SJSA1 (cell line): ENCODE results near the gene THAP3. TPM values are rescaled to one million over a fixed set of nuclear protein-coding genes. Genes with fewer than 3 reads are reported as not detected.

Source experiments
- DNase-seq, 2 experiments: peaks; one replicate each; pipeline ENCODE4 v3.0.0-alpha.2; 2015 to 2020; ENCODE audit warnings: low spot score in 2 of 2, low read depth in 1 of 2
- H3K27ac ChIP-seq: fragments of 250-450 bp; sonication (Bioruptor Pico); 2 replicates; pipeline ENCODE4 v1.5.1; 2020; ENCODE audit warnings: mild to moderate bottlenecking, moderate library complexity
- H3K27me3 ChIP-seq: fragments of 250-450 bp; sonication (Bioruptor Pico); replicated peaks from 2 replicates; pipeline ENCODE4 v1.5.1; 2020; ENCODE audit warnings: mild to moderate bottlenecking, moderate library complexity
- H3K36me3 ChIP-seq: fragments of 250-450 bp; sonication (Bioruptor Pico); 2 replicates; pipeline ENCODE4 v1.5.1; 2020; ENCODE audit warnings: mild to moderate bottlenecking
- H3K4me1 ChIP-seq: fragments of 250-450 bp; sonication (Bioruptor Pico); replicated peaks from 2 replicates; pipeline ENCODE4 v1.6.1; 2021; ENCODE audit warnings: mild to moderate bottlenecking
- H3K4me3 ChIP-seq: fragments of 250-450 bp; sonication (Bioruptor Pico); 2 replicates; pipeline ENCODE4 v1.5.1; 2020; ENCODE audit warnings: mild to moderate bottlenecking
- H3K9me3 ChIP-seq: fragments of 250-450 bp; sonication (Bioruptor Pico); replicated peaks from 2 replicates; pipeline ENCODE4 v1.5.1; 2020; ENCODE audit warnings: mild to moderate bottlenecking
- total RNA-seq: library from RNA; depleted of rRNA; stranded (reverse); fragments of >200 nt; shearing (Covaris generic); gene quantifications from 2 replicates; pipeline ENCODE4 v1.2.3, GENCODE V29; 2014

THAP3 gene
- total RNA-seq, 1 experiment from 2014 or later = 28.8 TPM

DNA sequence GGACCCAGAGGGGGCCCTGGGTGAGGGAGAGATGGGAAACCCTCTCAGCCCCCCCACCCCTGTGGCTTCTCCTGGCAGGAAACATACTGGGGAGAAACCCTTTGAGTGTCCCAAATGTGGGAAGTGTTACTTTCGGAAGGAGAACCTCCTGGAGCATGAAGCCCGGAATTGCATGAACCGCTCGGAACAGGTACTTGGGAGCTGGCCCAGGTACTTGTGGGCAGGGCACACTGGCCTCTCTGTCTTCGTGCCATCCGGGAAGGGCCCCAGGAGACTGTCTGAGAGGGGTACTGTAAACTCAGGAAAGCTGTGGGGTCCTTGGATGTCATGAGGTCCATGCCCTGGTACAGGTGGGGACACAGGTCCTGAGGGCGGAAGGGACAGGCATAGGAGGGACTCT is 38.8 kb upstream of the THAP3 start:
- no peak for DNase-seq
- Histone ChIP-seq H3K4me1 (peaks cover 11% of the 10 kb centered on the region), H3K27ac (no peak overlapping the region), H3K4me3 (no peak overlapping the region), H3K27me3 (no peaks in the 10 kb centered on the region), H3K36me3 (peaks cover 55% of the 10 kb centered on the region), H3K9me3 (no peaks in the 10 kb centered on the region)

DNA sequence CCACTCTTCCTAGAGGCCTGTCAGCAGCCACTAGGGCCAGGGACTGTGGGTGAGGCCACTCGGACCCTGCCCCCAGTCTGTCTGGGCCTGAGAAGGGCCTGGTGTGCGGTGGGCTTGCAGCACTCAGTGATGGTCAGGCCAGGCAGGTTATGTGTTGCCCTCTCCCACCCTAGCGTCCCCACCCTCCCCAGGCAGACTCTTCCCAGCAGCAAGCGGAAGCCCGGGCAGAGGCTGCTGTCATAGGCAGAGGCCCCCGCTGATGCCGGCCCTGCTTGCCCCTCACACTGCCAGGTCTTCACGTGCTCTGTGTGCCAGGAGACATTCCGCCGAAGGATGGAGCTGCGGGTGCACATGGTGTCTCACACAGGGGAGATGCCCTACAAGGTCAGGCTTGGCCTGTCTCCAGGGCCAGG is 38.3 kb upstream of the THAP3 start:
- no peak overlapping the region for H3K27ac ChIP-seq
- no peak for DNase-seq
- H3K4me3 ChIP-seq = no peak overlapping the region
- peaks cover 60% of the 10 kb centered on the region for H3K36me3 ChIP-seq
- H3K4me1 ChIP-seq = peaks cover 7% of the 10 kb centered on the region; the same call in 1 of the 2 replicates
- H3K27me3 ChIP-seq = no peaks in the 10 kb centered on the region
- H3K9me3 ChIP-seq = no peaks in the 10 kb centered on the region

DNA sequence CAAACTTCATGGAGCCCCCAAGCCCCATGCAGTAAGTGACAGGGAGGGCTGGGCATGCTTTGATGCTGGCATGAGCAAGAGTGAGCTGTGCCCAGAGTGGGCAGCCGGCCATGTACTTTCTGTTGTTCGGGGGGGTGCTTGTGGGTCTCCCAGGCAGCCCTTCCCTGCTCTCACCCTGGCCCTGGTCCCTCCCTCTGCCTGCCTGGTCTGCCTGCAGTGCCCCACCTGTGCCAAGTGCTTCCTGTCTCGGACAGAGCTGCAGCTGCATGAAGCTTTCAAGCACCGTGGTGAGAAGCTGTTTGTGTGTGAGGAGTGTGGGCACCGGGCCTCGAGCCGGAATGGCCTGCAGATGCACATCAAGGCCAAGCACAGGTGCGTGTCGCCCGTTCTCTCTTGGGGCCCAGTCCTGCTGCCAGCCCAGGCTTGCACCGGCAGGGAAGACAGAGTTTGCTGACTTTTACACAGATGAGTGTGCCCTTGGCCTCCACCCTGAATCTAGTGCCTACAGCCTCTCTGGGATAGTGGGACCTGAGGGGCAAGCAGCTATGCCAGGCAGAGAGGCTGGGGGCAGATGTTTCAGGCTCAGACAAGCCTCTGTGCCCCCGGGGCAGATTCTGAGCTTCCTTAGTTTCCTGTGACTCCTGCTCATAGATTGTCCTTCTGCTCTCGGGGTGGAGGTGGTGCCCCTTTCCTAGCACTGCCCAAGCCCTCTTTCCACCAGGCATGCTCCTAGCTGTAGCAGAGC is 37.2 kb upstream of the THAP3 start:
- no peak for DNase-seq

DNA sequence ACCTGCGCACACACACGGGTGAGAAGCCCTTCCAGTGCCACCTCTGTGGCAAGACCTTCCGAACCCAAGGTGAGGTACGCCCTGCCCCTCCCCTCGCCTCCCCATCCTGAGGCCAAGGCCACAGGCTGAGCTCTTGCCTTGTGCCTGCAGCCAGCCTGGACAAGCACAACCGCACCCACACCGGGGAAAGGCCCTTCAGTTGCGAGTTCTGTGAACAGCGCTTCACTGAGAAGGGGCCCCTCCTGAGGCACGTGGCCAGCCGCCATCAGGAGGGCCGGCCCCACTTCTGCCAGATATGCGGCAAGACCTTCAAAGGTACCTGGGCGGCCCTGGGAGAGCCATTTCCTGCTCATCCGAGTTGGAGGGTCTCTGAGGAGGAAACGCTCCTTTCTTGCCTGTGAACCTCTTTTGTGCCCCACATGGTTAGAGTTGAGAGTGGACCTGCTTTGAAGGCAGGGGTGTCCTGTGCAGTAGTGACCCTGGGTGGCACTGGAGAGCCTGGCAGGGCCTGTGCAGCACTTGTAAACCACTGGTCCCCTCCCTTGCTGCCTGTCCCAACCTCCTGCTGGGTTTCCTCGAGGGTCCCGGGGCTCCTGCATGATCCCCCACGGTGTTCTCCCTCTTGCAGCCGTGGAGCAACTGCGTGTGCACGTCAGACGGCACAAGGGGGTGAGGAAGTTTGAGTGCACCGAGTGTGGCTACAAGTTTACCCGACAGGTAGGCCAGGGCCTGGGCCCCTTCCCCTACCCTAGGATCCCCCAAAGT is 36.4 kb upstream of the THAP3 start:
- DNase-seq = no peak
- Histone ChIP-seq H3K27ac (no peak overlapping the region), H3K4me3 (no peak overlapping the region), H3K27me3 (no peaks in the 10 kb centered on the region), H3K9me3 (no peaks in the 10 kb centered on the region), H3K4me1 (no peaks in the 10 kb centered on the region), H3K36me3 (peaks cover 71% of the 10 kb centered on the region)

More for the DNA sequence above, 37.2 kb upstream of the THAP3 start:
- peaks cover 62% of the 10 kb centered on the region for H3K36me3 ChIP-seq
- H3K27me3 ChIP-seq = no peaks in the 10 kb centered on the region
- no peak overlapping the region for H3K4me3 ChIP-seq
- H3K9me3 ChIP-seq = no peaks in the 10 kb centered on the region
- no peak overlapping the region for H3K27ac ChIP-seq
- H3K4me1 ChIP-seq = no peaks in the 10 kb centered on the region

DNA sequence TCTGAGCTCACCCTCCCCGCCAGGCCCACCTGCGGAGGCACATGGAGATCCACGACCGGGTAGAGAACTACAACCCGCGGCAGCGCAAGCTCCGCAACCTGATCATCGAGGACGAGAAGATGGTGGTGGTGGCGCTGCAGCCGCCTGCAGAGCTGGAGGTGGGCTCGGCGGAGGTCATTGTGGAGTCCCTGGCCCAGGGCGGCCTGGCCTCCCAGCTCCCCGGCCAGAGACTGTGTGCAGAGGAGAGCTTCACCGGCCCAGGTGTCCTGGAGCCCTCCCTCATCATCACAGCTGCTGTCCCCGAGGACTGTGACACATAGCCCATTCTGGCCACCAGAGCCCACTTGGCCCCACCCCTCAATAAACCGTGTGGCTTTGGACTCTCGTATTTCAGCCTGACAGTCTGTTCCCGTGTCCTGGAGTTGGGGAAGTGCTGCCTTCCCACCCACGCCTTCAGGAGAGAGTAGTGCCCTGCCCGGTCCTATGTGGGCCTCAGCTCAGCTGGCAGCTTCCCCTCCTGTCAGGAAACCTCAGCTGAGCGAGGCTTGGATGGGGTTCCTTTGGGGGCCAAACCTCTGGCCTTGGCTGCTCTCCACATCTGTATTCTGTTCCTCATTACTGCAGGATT is 35.7 kb upstream of the THAP3 start:
- no peak overlapping the region for H3K4me3 ChIP-seq
- no peaks in the 10 kb centered on the region for H3K27me3 ChIP-seq
- no peaks in the 10 kb centered on the region for H3K4me1 ChIP-seq
- no peaks in the 10 kb centered on the region for H3K9me3 ChIP-seq
- no peak for DNase-seq
- no peak overlapping the region for H3K27ac ChIP-seq
- peaks cover 76% of the 10 kb centered on the region for H3K36me3 ChIP-seq

DNA sequence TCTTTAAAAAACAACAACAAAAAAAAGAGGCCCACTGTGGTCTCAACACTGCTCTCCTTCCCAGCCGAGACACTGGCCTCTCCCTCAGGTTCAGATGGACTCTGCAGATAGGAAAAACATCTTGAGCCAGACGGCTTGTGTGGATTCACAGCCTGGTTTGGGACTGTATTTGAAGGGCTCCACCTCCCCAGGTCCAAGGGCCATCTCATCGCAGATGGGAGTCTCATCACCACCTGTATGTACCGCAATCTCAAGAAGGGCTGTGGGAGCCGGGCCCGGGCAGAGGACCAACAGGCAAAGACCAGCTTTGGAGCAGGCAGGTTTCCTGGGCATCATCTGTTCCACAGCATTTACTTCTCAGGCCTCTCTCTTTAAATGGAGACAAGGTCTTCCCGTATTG is 34.6 kb upstream of the THAP3 start:
- Histone ChIP-seq H3K27ac (no peak overlapping the region), H3K4me3 (no peak overlapping the region), H3K27me3 (no peaks in the 10 kb centered on the region), H3K9me3 (no peaks in the 10 kb centered on the region), H3K4me1 (no peaks in the 10 kb centered on the region), H3K36me3 (peaks cover 82% of the 10 kb centered on the region)
- DNase-seq = no peak

DNA sequence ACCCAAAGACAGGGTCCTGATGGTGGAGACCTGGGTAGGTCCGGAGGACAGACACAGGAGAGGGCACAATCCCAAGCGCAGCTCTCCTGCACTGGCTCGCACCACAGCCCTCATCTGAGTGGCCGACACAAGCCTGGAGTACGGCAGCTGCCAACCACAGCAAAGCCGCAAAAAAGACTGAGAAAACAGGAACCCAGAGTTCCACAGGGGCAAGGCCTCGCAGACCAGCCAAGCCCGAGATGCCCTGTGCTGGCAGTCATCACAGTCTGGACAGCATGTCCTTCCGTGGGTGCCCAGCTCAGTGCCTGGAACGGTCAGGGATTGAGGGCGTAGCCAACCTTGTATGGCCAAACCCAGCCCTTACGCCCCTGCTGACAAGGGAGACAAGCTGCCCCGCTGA is 33.4 kb upstream of the THAP3 start:
- Histone ChIP-seq H3K4me3 (no peak overlapping the region), H3K27ac (no peak overlapping the region), H3K9me3 (no peaks in the 10 kb centered on the region), H3K27me3 (no peaks in the 10 kb centered on the region), H3K4me1 (no peaks in the 10 kb centered on the region), H3K36me3 (peaks cover 93% of the 10 kb centered on the region)
- no peak for DNase-seq

DNA sequence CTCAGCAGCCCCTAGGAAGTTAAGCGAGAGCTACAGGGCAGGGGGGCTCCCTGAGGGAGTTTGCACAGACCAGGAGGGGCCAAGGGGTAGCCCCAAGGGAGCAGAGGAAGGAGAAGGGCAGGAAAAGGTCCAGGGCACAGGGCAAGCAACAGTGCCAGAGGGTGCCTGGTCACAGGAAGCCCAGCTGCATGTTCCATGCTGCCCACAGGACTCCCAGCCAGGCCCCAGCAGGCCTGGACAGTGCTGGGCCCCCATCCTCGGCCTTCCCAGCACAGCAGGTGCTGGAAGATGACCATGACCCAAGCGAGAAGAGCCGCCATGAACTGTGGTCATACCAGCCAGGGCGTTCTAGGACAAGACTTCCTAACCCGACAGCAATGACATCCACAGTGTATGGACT is 33.0 kb upstream of the THAP3 start:
- H3K4me1 ChIP-seq = no peaks in the 10 kb centered on the region
- H3K27ac ChIP-seq = no peak overlapping the region
- H3K27me3 ChIP-seq = no peaks in the 10 kb centered on the region
- no peak for DNase-seq
- H3K9me3 ChIP-seq = no peaks in the 10 kb centered on the region
- H3K36me3 ChIP-seq = peaks cover 97% of the 10 kb centered on the region
- no peak overlapping the region for H3K4me3 ChIP-seq

DNA sequence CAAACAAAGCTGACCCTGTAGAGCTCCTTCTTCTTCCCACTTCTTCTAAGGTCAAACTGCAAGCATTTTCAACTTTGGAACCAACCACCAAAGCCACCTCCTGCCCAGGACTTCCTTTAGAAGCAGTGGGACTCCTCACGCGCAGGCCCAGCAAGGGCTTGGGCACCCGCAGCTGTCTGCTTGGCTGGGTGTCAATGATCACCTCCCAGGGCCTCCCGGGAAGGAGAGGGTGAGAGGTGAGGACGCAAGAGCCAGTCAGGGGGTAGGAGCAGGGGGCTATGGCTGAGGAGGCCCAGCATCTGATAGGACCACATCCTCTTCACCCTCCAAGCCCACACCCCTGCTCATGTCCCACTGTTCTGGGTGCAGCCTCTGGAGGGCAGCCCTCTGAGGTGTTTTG is 32.2 kb upstream of the THAP3 start:
- H3K9me3 ChIP-seq = no peaks in the 10 kb centered on the region
- no peak overlapping the region for H3K4me3 ChIP-seq
- peaks cover 97% of the 10 kb centered on the region for H3K36me3 ChIP-seq
- H3K27me3 ChIP-seq = no peaks in the 10 kb centered on the region
- H3K27ac ChIP-seq = no peak overlapping the region
- no peak for DNase-seq
- H3K4me1 ChIP-seq = no peaks in the 10 kb centered on the region

DNA sequence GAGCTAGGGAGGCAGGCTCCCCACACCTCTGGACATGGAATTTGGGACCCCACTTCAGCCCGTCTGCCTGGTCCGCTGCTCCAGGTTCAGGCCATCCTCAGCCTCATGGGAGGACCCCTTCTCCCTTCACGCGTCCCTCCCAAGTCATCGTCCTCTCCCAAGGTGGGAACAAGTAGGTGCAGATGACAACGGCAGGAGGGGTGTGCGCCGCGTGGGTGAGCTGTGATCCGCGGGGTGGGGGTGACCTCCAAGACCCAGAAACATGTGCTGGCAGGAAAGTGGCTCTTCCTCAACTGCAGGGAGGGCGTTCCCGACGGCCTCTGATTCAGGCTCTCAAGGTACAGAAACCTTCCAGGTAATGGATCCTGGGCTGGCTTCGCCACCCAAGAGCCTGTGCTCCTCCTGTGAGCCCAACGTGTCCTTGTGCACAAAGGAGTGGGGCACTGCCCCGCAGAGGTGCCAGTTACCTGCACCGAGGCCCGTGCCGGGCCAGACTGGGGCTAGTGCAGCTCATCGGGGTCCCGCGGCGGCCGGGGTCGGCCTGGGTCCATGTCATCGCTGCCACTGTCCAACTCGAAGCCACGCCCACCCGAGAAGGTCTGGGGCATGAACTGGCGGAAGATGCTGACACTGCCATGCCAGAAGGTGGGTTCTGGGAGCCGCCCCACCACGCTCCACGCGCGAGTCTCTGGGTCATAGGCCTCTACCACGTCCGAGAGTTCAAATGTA is 31.6 kb upstream of the THAP3 start:
- H3K4me1 ChIP-seq = no peaks in the 10 kb centered on the region
- no peak overlapping the region for H3K4me3 ChIP-seq
- DNase-seq = no peak
- no peak overlapping the region for H3K27ac ChIP-seq
- H3K36me3 ChIP-seq = peaks cover 97% of the 10 kb centered on the region
- H3K9me3 ChIP-seq = no peaks in the 10 kb centered on the region
- no peaks in the 10 kb centered on the region for H3K27me3 ChIP-seq

DNA sequence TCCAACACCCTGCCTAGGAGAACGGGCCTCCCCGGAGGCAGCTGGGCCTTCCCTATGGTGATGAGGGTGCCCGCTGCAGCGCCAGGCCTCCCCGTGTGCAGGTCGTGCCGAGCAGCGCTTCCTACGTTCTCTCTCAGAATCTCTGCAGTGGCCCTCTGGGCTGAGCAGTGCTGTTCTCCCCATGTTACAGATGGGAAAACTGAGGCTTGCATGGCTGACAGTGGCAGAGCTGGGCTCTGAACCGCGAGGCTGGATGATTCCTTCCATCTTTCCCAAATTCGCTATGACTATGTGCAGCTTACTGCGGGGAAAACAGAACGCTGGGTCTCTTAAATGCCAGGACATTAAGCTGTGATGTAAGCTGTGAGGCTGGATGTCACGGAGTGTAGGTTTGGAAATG is 30.9 kb upstream of the THAP3 start:
- Histone ChIP-seq H3K4me3 (no peak overlapping the region), H3K27me3 (no peaks in the 10 kb centered on the region), H3K9me3 (no peaks in the 10 kb centered on the region), H3K27ac (no peak overlapping the region), H3K36me3 (peaks cover 94% of the 10 kb centered on the region), H3K4me1 (no peaks in the 10 kb centered on the region)
- DNase-seq = no peak

DNA sequence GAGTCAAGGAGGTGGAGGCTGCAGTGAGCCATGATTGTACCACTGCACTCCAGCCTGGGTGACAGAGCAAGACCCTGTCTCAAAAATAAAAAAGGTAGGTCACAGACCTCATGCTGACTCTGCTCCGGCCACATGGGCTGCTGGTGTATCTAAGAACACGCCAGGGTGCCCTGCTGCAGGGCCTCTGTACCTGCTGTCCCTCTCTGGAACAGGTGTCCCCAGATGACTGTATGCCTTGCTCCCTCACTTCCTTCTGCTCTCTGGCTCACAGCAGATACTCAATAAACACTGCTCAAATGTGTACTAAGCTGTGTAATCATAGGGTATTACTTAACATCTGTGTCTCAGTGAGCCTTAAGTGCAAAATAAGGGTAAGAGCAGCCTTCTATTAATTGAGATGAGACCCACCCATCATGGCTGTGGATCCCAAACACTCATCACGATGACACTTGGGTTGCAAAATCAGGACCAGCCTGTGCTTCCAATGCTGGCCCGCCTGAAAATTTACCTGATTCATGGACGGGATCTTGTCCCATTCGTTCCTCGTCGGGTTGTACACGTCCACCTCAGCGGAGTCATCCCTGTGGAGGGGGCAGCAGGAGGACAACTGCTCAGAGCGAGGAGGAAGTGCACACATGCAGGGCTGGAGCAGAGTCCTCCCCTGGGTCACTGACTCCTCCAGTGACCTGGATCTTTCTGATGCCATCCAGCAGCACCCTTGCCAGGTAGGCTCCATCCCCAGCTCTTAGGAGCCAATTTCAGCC is 29.5 kb upstream of the THAP3 start:
- Histone ChIP-seq H3K36me3 (peaks cover 89% of the 10 kb centered on the region), H3K9me3 (no peaks in the 10 kb centered on the region), H3K27me3 (no peaks in the 10 kb centered on the region), H3K27ac (no peak overlapping the region), H3K4me1 (peaks cover 1% of the 10 kb centered on the region), H3K4me3 (no peak overlapping the region)
- DNase-seq = no peak

DNA sequence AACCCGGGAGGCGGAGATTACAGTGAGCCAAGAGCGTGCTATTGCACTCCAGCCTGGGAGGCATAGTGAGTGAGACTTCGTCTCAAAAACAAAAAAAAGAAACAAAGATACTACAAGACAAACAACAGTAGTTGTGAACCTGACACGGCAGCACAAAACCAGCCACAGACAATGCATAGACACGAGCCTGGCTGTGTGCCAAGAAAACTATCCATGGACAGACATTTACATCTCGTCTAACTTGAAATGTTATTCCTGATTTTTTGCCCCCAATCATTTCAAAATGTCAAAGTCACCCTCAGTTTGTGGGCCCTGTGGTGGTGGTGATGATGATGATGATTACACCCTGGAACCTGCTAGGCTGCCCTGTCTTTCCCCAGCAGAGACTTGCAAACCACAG is 28.3 kb upstream of the THAP3 start:
- Histone ChIP-seq H3K4me3 (no peak overlapping the region), H3K27me3 (no peaks in the 10 kb centered on the region), H3K4me1 (peaks cover 8% of the 10 kb centered on the region), H3K9me3 (no peaks in the 10 kb centered on the region), H3K27ac (no peak overlapping the region), H3K36me3 (peaks cover 77% of the 10 kb centered on the region)
- DNase-seq = no peak
